GM23338 (cell line): Measurements from ENCODE around the gene TGM2.

Experiments
- CREB1 ChIP-seq: fragments of 250-450 bp; sonication (Bioruptor Pico); IDR thresholded peaks from 2 replicates; pipeline ENCODE4 v1.5.0; 2020; ENCODE audit warnings: low read depth, mild to moderate bottlenecking, moderate library complexity
- CTCF ChIP-seq, 2 experiments: fragments of 200-600 bp in 1 of 2; sonication (generic) in 1 of 2; conservative IDR thresholded peaks; 2 replicates each; pipeline versions ENCODE4 v1.5.1 to v1.6.1; 2016 to 2017; ENCODE audit warnings: antibody characterized with exemption in 2 of 2, low read depth in 2 of 2, mild to moderate bottlenecking in 2 of 2, moderate library complexity in 1 of 2
- ETS1 ChIP-seq: IDR thresholded peaks from 2 replicates; pipeline ENCODE4 v1.6.1; 2016; ENCODE audit warnings: antibody characterized with exemption
- EZH2 ChIP-seq: fragments of 200-600 bp; sonication (generic); IDR thresholded peaks from one replicate; pipeline ENCODE4 v1.8.0; 2017; ENCODE audit warnings: antibody characterized with exemption, mild to moderate bottlenecking, low read depth; ENCODE audit not compliant: unreplicated experiment
- EZH2phosphoT487 ChIP-seq: fragments of 200-600 bp; sonication (generic); IDR thresholded peaks from one replicate; pipeline ENCODE4 v1.8.1; 2018; ENCODE audit warnings: antibody characterized with exemption; ENCODE audit not compliant: unreplicated experiment
- JUNB ChIP-seq: IDR thresholded peaks from one replicate; pipeline ENCODE4 v1.6.1; 2016; ENCODE audit warnings: antibody characterized with exemption; ENCODE audit not compliant: unreplicated experiment
- NANOG ChIP-seq: IDR thresholded peaks from 2 replicates; pipeline ENCODE4 v1.6.1; 2016; ENCODE audit warnings: antibody characterized with exemption, borderline replicate concordance
- POLR2AphosphoS5 ChIP-seq: IDR thresholded peaks from 2 replicates; pipeline ENCODE4 v1.6.1; 2016; ENCODE audit warnings: antibody characterized with exemption, low read depth
- REST ChIP-seq: IDR thresholded peaks from one replicate; pipeline ENCODE4 v1.6.1; 2018; ENCODE audit warnings: antibody characterized with exemption; ENCODE audit not compliant: unreplicated experiment
- STAT1 ChIP-seq: IDR thresholded peaks from one replicate; pipeline ENCODE4 v1.6.1; 2016; ENCODE audit warnings: antibody characterized with exemption; ENCODE audit not compliant: unreplicated experiment
- ZNF114 ChIP-seq: fragments of 250-450 bp; sonication (Bioruptor Pico); IDR thresholded peaks from 2 replicates; pipeline ENCODE4 v1.5.0; 2020; ENCODE audit warnings: mild to moderate bottlenecking, moderate library complexity
- ZNF331 ChIP-seq: fragments of 250-450 bp; sonication (Bioruptor Pico); IDR thresholded peaks from 2 replicates; pipeline ENCODE4 v1.5.0; 2020; ENCODE audit warnings: low read depth, mild to moderate bottlenecking, moderate library complexity

GRCh38 chr20:38108438-38108985 is 56.6 kb downstream of the TGM2 start:
- TF ChIP-seq EZH2, result no peak
- TF ChIP-seq REST, result no peak
- no peak for TF ChIP-seq CTCF (conservative IDR thresholded peaks at IDR 0.05; ENCODE audit: low read depth in 2 of 2)
- TF ChIP-seq CREB1 (CRISPR knock-in tag), result no peak
- TF ChIP-seq POLR2AphosphoS5, result no peak
- no peak for TF ChIP-seq ZNF114 (CRISPR knock-in tag)
- TF ChIP-seq JUNB, result no peak
- TF ChIP-seq EZH2phosphoT487, result no peak
- no peak for TF ChIP-seq ETS1
- TF ChIP-seq STAT1, result no peak
- no peak for TF ChIP-seq ZNF331
- no peak for TF ChIP-seq NANOG
